HEK293 (cell line): ENCODE measurements around the gene CRIP1.

Experiments used
- CTCF ChIA-PET: fragments of 350-600 bp; formaldehyde crosslinking; extraction: SDS; loops from one replicate; lab custom pipeline; 2021; ENCODE audit warnings: antibody characterized with exemption; lab: Yijun Ruan, JAX
- POLR2A ChIA-PET: fragments of 300-600 bp; formaldehyde crosslinking; extraction: SDS; loops from one replicate; lab custom pipeline; 2020; ENCODE audit warnings: antibody characterized with exemption, inconsistent platforms; lab: Yijun Ruan, JAX
- H3K27ac ChIP-seq: fragments of 200-500 bp; sonication (Bioruptor generic); 2 replicates; pipeline ENCODE4 v1.5.1; 2014; ENCODE audit warnings: low read depth, low read length, control low read depth, inconsistent platforms; ENCODE audit errors: extremely low read depth
- H3K36me3 ChIP-seq, 2 experiments: fragments of 200-500 bp in 1 of 2; sonication (Bioruptor generic) in 1 of 2; 1 replicate in 1 of 2; 2 replicates in 1 of 2; pipeline ENCODE4 v1.5.1; 2014 to 2017; ENCODE audit warnings: inconsistent platforms in 2 of 2, low read length in 2 of 2; ENCODE audit not compliant: control insufficient read depth in 2 of 2, insufficient read depth in 1 of 2
- H3K4me1 ChIP-seq: fragments of 200-500 bp; sonication (Bioruptor generic); 2 replicates; pipeline ENCODE4 v1.5.1; 2014; ENCODE audit warnings: mild to moderate bottlenecking, low read length, inconsistent platforms; ENCODE audit not compliant: control insufficient read depth, insufficient read depth
- H3K4me3 ChIP-seq: 2 replicates; pipeline ENCODE4 v1.5.1; 2011; ENCODE audit warnings: low read depth, mild to moderate bottlenecking, control low read depth, low read length, moderate library complexity
- H3K9me3 ChIP-seq: fragments of 200-500 bp; sonication (Bioruptor generic); 2 replicates; pipeline ENCODE4 v1.5.1; 2014; ENCODE audit warnings: low read depth, low read length, inconsistent platforms; ENCODE audit not compliant: control insufficient read depth, insufficient read depth
- ATF2 ChIP-seq: fragments of 450-650 bp; formaldehyde crosslinking; IDR thresholded peaks from 2 replicates; pipeline ENCODE4 v1.5.1; 2016; ENCODE audit warnings: missing biosample characterization, missing genetic modification characterization, low read depth
- EGR2 ChIP-seq: fragments of 450-650 bp; formaldehyde crosslinking; IDR thresholded peaks from 2 replicates; pipeline ENCODE4 v1.5.1; 2016; ENCODE audit warnings: low read depth, missing biosample characterization, missing genetic modification characterization
- KLF9 ChIP-seq: fragments of 450-650 bp; formaldehyde crosslinking; IDR thresholded peaks from 2 replicates; pipeline ENCODE4 v1.5.1; 2016; ENCODE audit warnings: missing biosample characterization, missing genetic modification characterization, low read depth
- PRDM6 ChIP-seq: fragments of 450-650 bp; formaldehyde crosslinking; IDR thresholded peaks from 2 replicates; pipeline ENCODE4 v1.5.1; 2017; ENCODE audit warnings: missing biosample characterization, missing genetic modification characterization
- ZNF155 ChIP-seq: fragments of 450-650 bp; formaldehyde crosslinking; IDR thresholded peaks from 2 replicates; pipeline ENCODE4 v1.5.1; 2016; ENCODE audit warnings: missing biosample characterization, missing genetic modification characterization
- ZNF214 ChIP-seq: fragments of 450-650 bp; formaldehyde crosslinking; IDR thresholded peaks from 2 replicates; pipeline ENCODE4 v1.5.1; 2017; ENCODE audit warnings: missing biosample characterization, mild to moderate bottlenecking, missing genetic modification characterization, borderline replicate concordance
- ZNF398 ChIP-seq: fragments of 450-650 bp; formaldehyde crosslinking; IDR thresholded peaks from 2 replicates; pipeline ENCODE4 v1.5.1; 2017; ENCODE audit warnings: missing biosample characterization, missing genetic modification characterization
- ZNF544 ChIP-seq: fragments of 450-650 bp; formaldehyde crosslinking; IDR thresholded peaks from 2 replicates; pipeline ENCODE4 v1.5.0; 2017; ENCODE audit warnings: missing biosample characterization, missing genetic modification characterization
- ZNF548 ChIP-seq: fragments of 450-650 bp; formaldehyde crosslinking; IDR thresholded peaks from 2 replicates; pipeline ENCODE4 v1.5.1; 2016; ENCODE audit warnings: missing biosample characterization, missing genetic modification characterization
- ZNF596 ChIP-seq: fragments of 450-650 bp; IDR thresholded peaks from 2 replicates; pipeline ENCODE4 v1.5.0; 2018; ENCODE audit warnings: missing biosample characterization, mild to moderate bottlenecking, missing genetic modification characterization, moderate library complexity
- ZNF621 ChIP-seq: fragments of 450-650 bp; formaldehyde crosslinking; IDR thresholded peaks from 2 replicates; pipeline ENCODE4 v1.5.1; 2017; ENCODE audit warnings: missing biosample characterization, missing genetic modification characterization
- ZNF626 ChIP-seq: fragments of 450-650 bp; sonication (Bioruptor Pico); formaldehyde crosslinking; IDR thresholded peaks from 2 replicates; pipeline ENCODE4 v1.5.1; 2018; ENCODE audit warnings: missing biosample characterization, missing genetic modification characterization, inconsistent platforms
- ZNF677 ChIP-seq: fragments of 450-650 bp; IDR thresholded peaks from 2 replicates; pipeline ENCODE4 v1.5.0; 2018; ENCODE audit warnings: missing biosample characterization, mild to moderate bottlenecking, missing genetic modification characterization, moderate library complexity
- ZNF747 ChIP-seq: fragments of 450-650 bp; formaldehyde crosslinking; IDR thresholded peaks from 2 replicates; pipeline ENCODE4 v1.5.1; 2016; ENCODE audit warnings: missing biosample characterization, missing genetic modification characterization
- ZNF776 ChIP-seq: fragments of 450-650 bp; formaldehyde crosslinking; IDR thresholded peaks from 2 replicates; pipeline ENCODE4 v1.5.0; 2017; ENCODE audit warnings: missing biosample characterization, missing genetic modification characterization, borderline replicate concordance
- ZNF830 ChIP-seq: fragments of 450-650 bp; IDR thresholded peaks from 2 replicates; pipeline ENCODE4 v1.5.0; 2018; ENCODE audit warnings: missing biosample characterization, missing genetic modification characterization, low read depth, mild to moderate bottlenecking, moderate library complexity
- TF ChIP-seq, protein P1 (sequence below): fragments of 450-650 bp; formaldehyde crosslinking; IDR thresholded peaks from 2 replicates; pipeline ENCODE4 v1.5.1; 2016; ENCODE audit warnings: missing biosample characterization, missing genetic modification characterization
- TF ChIP-seq, protein P2 (sequence below): fragments of 450-650 bp; formaldehyde crosslinking; IDR thresholded peaks from 2 replicates; pipeline ENCODE4 v1.5.1; 2016; ENCODE audit warnings: missing biosample characterization, missing genetic modification characterization, borderline replicate concordance

The CRIP1 gene

DNA sequence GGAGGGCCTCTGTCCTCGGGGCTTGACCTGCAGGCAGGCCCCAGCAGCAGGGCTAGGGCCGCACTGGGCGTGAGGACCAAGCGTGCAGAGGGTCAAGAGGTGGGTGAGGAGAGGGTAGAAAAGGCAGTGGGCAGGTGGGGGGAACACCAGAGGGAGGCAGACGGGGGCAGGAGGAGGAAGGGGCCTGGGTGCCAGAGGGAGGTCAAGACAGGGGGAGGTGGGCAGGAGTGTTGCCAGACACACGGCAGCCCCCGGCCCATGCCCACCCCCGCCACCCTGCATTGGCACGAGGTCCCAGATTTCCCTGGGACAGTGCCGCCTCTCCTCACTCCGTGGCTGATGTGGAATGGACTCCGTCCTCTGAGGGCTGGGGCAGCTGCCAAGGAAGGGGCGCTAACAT is 47.9 kb downstream of the CRIP1 start (continued):
- TF ChIP-seq ZNF544 (tag by site-specific recombination) (no peak), ZNF830 (tag by site-specific recombination) (no peak), ZNF214 (no peak), EGR2 (tag by site-specific recombination) (peak; percentile 47; the same call in 1 of the 2 replicates)
- TF ChIP-seq, protein P1, sequence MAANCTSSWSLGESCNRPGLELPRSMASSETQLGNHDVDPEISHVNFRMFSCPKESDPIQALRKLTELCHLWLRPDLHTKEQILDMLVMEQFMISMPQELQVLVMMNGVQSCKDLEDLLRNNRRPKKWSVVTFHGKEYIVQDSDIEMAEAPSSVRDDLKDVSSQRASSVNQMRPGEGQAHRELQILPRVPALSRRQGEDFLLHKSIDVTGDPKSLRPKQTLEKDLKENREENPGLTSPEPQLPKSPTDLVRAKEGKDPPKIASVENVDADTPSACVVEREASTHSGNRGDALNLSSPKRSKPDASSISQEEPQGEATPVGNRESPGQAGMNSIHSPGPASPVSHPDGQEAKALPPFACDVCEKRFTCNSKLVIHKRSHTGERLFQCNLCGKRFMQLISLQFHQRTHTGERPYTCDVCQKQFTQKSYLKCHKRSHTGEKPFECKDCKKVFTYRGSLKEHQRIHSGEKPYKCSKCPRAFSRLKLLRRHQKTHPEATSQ (tag by site-specific recombination) = no peak
- TF ChIP-seq, protein P2, sequence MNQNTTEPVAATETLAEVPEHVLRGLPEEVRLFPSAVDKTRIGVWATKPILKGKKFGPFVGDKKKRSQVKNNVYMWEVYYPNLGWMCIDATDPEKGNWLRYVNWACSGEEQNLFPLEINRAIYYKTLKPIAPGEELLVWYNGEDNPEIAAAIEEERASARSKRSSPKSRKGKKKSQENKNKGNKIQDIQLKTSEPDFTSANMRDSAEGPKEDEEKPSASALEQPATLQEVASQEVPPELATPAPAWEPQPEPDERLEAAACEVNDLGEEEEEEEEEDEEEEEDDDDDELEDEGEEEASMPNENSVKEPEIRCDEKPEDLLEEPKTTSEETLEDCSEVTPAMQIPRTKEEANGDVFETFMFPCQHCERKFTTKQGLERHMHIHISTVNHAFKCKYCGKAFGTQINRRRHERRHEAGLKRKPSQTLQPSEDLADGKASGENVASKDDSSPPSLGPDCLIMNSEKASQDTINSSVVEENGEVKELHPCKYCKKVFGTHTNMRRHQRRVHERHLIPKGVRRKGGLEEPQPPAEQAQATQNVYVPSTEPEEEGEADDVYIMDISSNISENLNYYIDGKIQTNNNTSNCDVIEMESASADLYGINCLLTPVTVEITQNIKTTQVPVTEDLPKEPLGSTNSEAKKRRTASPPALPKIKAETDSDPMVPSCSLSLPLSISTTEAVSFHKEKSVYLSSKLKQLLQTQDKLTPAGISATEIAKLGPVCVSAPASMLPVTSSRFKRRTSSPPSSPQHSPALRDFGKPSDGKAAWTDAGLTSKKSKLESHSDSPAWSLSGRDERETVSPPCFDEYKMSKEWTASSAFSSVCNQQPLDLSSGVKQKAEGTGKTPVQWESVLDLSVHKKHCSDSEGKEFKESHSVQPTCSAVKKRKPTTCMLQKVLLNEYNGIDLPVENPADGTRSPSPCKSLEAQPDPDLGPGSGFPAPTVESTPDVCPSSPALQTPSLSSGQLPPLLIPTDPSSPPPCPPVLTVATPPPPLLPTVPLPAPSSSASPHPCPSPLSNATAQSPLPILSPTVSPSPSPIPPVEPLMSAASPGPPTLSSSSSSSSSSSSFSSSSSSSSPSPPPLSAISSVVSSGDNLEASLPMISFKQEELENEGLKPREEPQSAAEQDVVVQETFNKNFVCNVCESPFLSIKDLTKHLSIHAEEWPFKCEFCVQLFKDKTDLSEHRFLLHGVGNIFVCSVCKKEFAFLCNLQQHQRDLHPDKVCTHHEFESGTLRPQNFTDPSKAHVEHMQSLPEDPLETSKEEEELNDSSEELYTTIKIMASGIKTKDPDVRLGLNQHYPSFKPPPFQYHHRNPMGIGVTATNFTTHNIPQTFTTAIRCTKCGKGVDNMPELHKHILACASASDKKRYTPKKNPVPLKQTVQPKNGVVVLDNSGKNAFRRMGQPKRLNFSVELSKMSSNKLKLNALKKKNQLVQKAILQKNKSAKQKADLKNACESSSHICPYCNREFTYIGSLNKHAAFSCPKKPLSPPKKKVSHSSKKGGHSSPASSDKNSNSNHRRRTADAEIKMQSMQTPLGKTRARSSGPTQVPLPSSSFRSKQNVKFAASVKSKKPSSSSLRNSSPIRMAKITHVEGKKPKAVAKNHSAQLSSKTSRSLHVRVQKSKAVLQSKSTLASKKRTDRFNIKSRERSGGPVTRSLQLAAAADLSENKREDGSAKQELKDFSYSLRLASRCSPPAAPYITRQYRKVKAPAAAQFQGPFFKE = no peak

GRCh38 chr14:105536051-105536450 is 49.4 kb downstream of the CRIP1 start:
- POLR2A ChIA-PET = no interaction called here
- Histone ChIP-seq H3K27ac (no peak overlapping the region), H3K36me3 (peaks cover 0 to under 1% of the 10 kb centered on the region in 2 experiments; a peak in 1 of 3 replicates), H3K4me1 (no peaks in the 10 kb centered on the region), H3K9me3 (no peaks in the 10 kb centered on the region), H3K4me3 (no peak overlapping the region)
- CTCF ChIA-PET = interaction anchor here (1.0 to 1.8 kb wide), 2 partner anchors 18 to 410 kb away, joined by 4 to 5 read pairs; no protein-coding TSS in a partner anchor
- TF ChIP-seq ZNF155 (tag by site-specific recombination) (no peak), ZNF747 (tag by site-specific recombination) (no peak), ZNF626 (tag by site-specific recombination) (no peak), PRDM6 (tag by site-specific recombination) (no peak), ZNF548 (no peak), KLF9 (no peak), ZNF677 (no peak), ZNF621 (tag by site-specific recombination) (no peak), ZNF398 (no peak), ZNF596 (tag by site-specific recombination) (no peak), ZNF776 (tag by site-specific recombination) (no peak), ATF2 (tag by site-specific recombination) (no peak)
- TF ChIP-seq, protein P1 (tag by site-specific recombination) = no peak
